SH-SY5Y (cell line): ENCODE data around the gene ABCF3.

Source experiments
- GATA2 ChIP-seq: IDR thresholded peaks from 2 replicates; pipeline ENCODE4 v1.6.1; 2011; ENCODE audit warnings: mild to moderate bottlenecking, low read depth, low read length
- GATA3 ChIP-seq: IDR thresholded peaks from 2 replicates; pipeline ENCODE4 v1.6.1; 2011; ENCODE audit warnings: low read depth, mild to moderate bottlenecking, low read length, moderate library complexity

Gene ABCF3

GRCh38 chr3:184230081-184230602 lies 44.1 kb downstream of the ABCF3 start:
- TF ChIP-seq GATA2 (no peak), GATA3 (no peak)

GRCh38 chr3:184230603-184231528 lies 44.9 kb downstream of the ABCF3 start:
- TF ChIP-seq GATA2 (no peak), GATA3 (no peak)

GRCh38 chr3:184231671-184232070 lies 45.7 kb downstream of the ABCF3 start:
- no peak for TF ChIP-seq GATA2
- no peak for TF ChIP-seq GATA3

GRCh38 chr3:184233127-184233843 lies 47.3 kb downstream of the ABCF3 start:
- no peak for TF ChIP-seq GATA2
- no peak for TF ChIP-seq GATA3

- TF ChIP-seq GATA2: no peak
- no peak for TF ChIP-seq GATA3
These were observed 48.2 kb downstream of the ABCF3 start for GRCh38 chr3:184234224-184234623.

- no peak for TF ChIP-seq GATA2
- TF ChIP-seq GATA3: no peak
These were observed 48.8 kb downstream of the ABCF3 start for GRCh38 chr3:184234671-184235380.

GRCh38 chr3:184235381-184236032 lies 49.5 kb downstream of the ABCF3 start:
- no peak for TF ChIP-seq GATA3
- no peak for TF ChIP-seq GATA2

GRCh38 chr3:184236033-184236410 lies 50.0 kb downstream of the ABCF3 start:
- no peak for TF ChIP-seq GATA3
- TF ChIP-seq GATA2: no peak

- TF ChIP-seq GATA3 (no peak), GATA2 (no peak)
These were observed 50.6 kb downstream of the ABCF3 start for GRCh38 chr3:184236636-184237035.

- TF ChIP-seq GATA2: no peak
- TF ChIP-seq GATA3: no peak
These were observed 51.2 kb downstream of the ABCF3 start for GRCh38 chr3:184237211-184237610.

- TF ChIP-seq GATA2 (no peak), GATA3 (no peak)
These were observed 51.8 kb downstream of the ABCF3 start for GRCh38 chr3:184237807-184238206.

- TF ChIP-seq GATA3 (no peak), GATA2 (no peak)
These were observed 52.3 kb downstream of the ABCF3 start for GRCh38 chr3:184238246-184238818.

GRCh38 chr3:184239221-184239620 lies 53.2 kb downstream of the ABCF3 start:
- no peak for TF ChIP-seq GATA2
- TF ChIP-seq GATA3: no peak

GRCh38 chr3:184239708-184240107 lies 53.7 kb downstream of the ABCF3 start:
- no peak for TF ChIP-seq GATA2
- no peak for TF ChIP-seq GATA3
